ENCODE measurements around the gene DAZAP1.

Gene DAZAP1

GRCh38 chr19:1441677-1442438 is 34.5 kb downstream of the DAZAP1 start:
- DNase-seq (ENCODE audit: low read depth), result no peak

GRCh38 chr19:1445185-1445931 is 38.0 kb downstream of the DAZAP1 start:
- no peak for DNase-seq (ENCODE audit: low read depth)

GRCh38 chr19:1445932-1446712 is 38.7 kb downstream of the DAZAP1 start:
- no peak for DNase-seq (ENCODE audit: low read depth)

GRCh38 chr19:1446713-1447481 is 39.5 kb downstream of the DAZAP1 start:
- no peak for DNase-seq (ENCODE audit: low read depth)

- no peak for DNase-seq (ENCODE audit: low read depth)
These were observed 40.1 kb downstream of the DAZAP1 start for GRCh38 chr19:1447504-1447903.

GRCh38 chr19:1447944-1448343 is 40.6 kb downstream of the DAZAP1 start:
- no peak for DNase-seq (ENCODE audit: low read depth)

GRCh38 chr19:1449467-1450442 is 42.4 kb downstream of the DAZAP1 start, which contains the start of gene APC2:
Gene APC2, plus strand, starts transcription at chr19:1450121. Its CDS starts 2,881 bp downstream, at chr19:1453002.
- DNase-seq (ENCODE audit: low read depth), result no peak

GRCh38 chr19:1450735-1451731 is 43.6 kb downstream of the DAZAP1 start:
- DNase-seq (ENCODE audit: low read depth), result no peak

GRCh38 chr19:1451916-1452801 is 44.8 kb downstream of the DAZAP1 start:
- no peak for DNase-seq (ENCODE audit: low read depth)

GRCh38 chr19:1452802-1453524 is 45.6 kb downstream of the DAZAP1 start:
- DNase-seq (ENCODE audit: low read depth), result no peak

- no peak for DNase-seq (ENCODE audit: low read depth)
These were observed 46.4 kb downstream of the DAZAP1 start for GRCh38 chr19:1453525-1454364.

GRCh38 chr19:1455002-1455335 is 47.6 kb downstream of the DAZAP1 start:
- DNase-seq (ENCODE audit: low read depth), result no peak

GRCh38 chr19:1455336-1456120 is 48.1 kb downstream of the DAZAP1 start:
- no peak for DNase-seq (ENCODE audit: low read depth)

- DNase-seq (ENCODE audit: low read depth), result no peak
These were observed 48.9 kb downstream of the DAZAP1 start for GRCh38 chr19:1456121-1456900.

Measured in HS-27A (cell line).